Psoas muscle (tissue), 8 donors: ENCODE measurements around the gene PHF21B. TPM values are rescaled to one million over a fixed set of nuclear protein-coding genes. Genes with fewer than 3 reads are reported as not detected.

Experiments
- ATAC-seq, 4 donors: fragments of 200-7000 bp; cut with Tn5 transposase; one replicate each; pipeline ENCODE4 v1.9.1; 2020; ENCODE audit warnings: moderate library complexity in 3 of 4, mild to moderate bottlenecking in 2 of 4
- DNase-seq, 2 donors: peaks; one replicate each; pipeline ENCODE4 v3.0.0-alpha.2; 2020
- H3K27ac ChIP-seq: fragments of 200-600 bp; one replicate; pipeline ENCODE4 v1.8.0; 2022
- H3K27me3 ChIP-seq, 3 donors: fragments of 200-600 bp in 1 of 3; one replicate each; pipeline versions ENCODE4 v1.6.1 to v1.8.0; 2013 to 2022; ENCODE audit warnings: low read length in 2 of 3, mild to moderate bottlenecking in 2 of 3, moderate library complexity in 1 of 3; ENCODE audit not compliant: insufficient read depth in 3 of 3
- H3K36me3 ChIP-seq, 2 donors: fragments of 200-600 bp in 1 of 2; one replicate each; pipeline versions ENCODE4 v1.6.1 to v1.8.0; 2013 to 2022; ENCODE audit warnings: low read depth in 1 of 2, mild to moderate bottlenecking in 1 of 2, moderate library complexity in 1 of 2; ENCODE audit not compliant: insufficient read depth in 1 of 2
- H3K4me1 ChIP-seq: fragments of 200-600 bp; one replicate; pipeline ENCODE4 v1.8.0; 2022
- H3K4me3 ChIP-seq: fragments of 200-600 bp; one replicate; pipeline ENCODE4 v1.8.0; 2022; ENCODE audit warnings: mild to moderate bottlenecking
- H3K9me3 ChIP-seq: fragments of 200-600 bp; one replicate; pipeline ENCODE4 v1.8.0; 2022
- CTCF ChIP-seq: fragments of 200-600 bp; IDR thresholded peaks from one replicate; pipeline ENCODE4 v1.8.0; 2022; ENCODE audit warnings: antibody characterized with exemption
- WGBS, 3 donors: extraction: QIAGEN DNeasy Blood & Tissue Kit; methylation state at CpG; one replicate each; pipeline versions ENCODE4 v1.1.6 to v1.1.7; 2013; 5-methylcytosine and 5-hydroxymethylcytosine counted together
- intact Hi-C, 2 donors: fragments of 100-400 bp; cut with DNase I; formaldehyde crosslinking; loops; one replicate each; pipeline versions ENCODE4 v1.11.0 to v1.14.2; 2022
- polyA plus RNA-seq, 3 donors: library from polyadenylated mRNA; stranded (reverse); fragments of 200-250 nt; gene quantifications; one replicate each; pipeline ENCODE4 v1.2.3, GENCODE V29; 2013
- total RNA-seq, 4 donors: library from RNA; stranded (reverse); fragmentation: NEBNext Ultra II Directional in 2 of 4; extraction: Animal tissue kit (Norgen Biotek cat#: 25700) in 2 of 4; gene quantifications; one replicate each; pipeline versions ENCODE4 v1.2.1 to v1.2.4, GENCODE V29; 2021 to 2023
- donor health status: healthy with polysubstance abuse.
- donor health status: DM: no; HTN: no; CAD: no; lungs with moderate emphysema.
- donor health status: Bipolar disorder and iron deficiency.
- donor health status: healthy.
- donor health status: DM: yes; HTN: yes; CAD: no.
- donor health status: DM: no; HTN: no; CAD: no.
- donor health status: DM: no; HTN: no; CAD: no.
- donor health status: DM: yes; HTN: yes; CAD: no.

PHF21B gene
- total and polyA plus RNA-seq, 7 donors: 0.03 to 0.58 (median 0.16) TPM; not detected in 1

- TF ChIP-seq CTCF: no peak
- Histone ChIP-seq H3K4me1 (no peaks in the 10 kb centered on the region), H3K36me3 (no peaks in the 10 kb centered on the region), H3K27ac (no peak overlapping the region), H3K4me3 (no peak overlapping the region), H3K27me3 (peaks cover 0 to 6% (median 0%) of the 10 kb centered on the region in 3 donors), H3K9me3 (no peaks in the 10 kb centered on the region)
- DNase-seq (peak in 1 of 2 donors; percentile 36), ATAC-seq (no peak)
- intact Hi-C loops: no loop called here
- WGBS, 3 donors: 85 to 86% (median 86%) methylated on average over 20 of the region's 20 CpGs
These were observed 119.2 kb downstream of the PHF21B start for GRCh38 chr22:44890416-44891292.

- DNase-seq (no peak), ATAC-seq (no peak)
- H3K36me3 ChIP-seq: no peaks in the 10 kb centered on the region
- H3K9me3 ChIP-seq: no peaks in the 10 kb centered on the region
- peaks cover 0 to 6% (median 0%) of the 10 kb centered on the region in 3 donors for H3K27me3 ChIP-seq
- H3K27ac ChIP-seq: no peak overlapping the region
- H3K4me1 ChIP-seq: no peaks in the 10 kb centered on the region
- no peak for TF ChIP-seq CTCF
- WGBS, 3 donors: 51 to 59% (median 56%) methylated on average over 14 of the region's 14 CpGs
- intact Hi-C loops: no loop called here
- no peak overlapping the region for H3K4me3 ChIP-seq
These were observed 120.4 kb downstream of the PHF21B start for GRCh38 chr22:44889255-44889878.

DNA sequence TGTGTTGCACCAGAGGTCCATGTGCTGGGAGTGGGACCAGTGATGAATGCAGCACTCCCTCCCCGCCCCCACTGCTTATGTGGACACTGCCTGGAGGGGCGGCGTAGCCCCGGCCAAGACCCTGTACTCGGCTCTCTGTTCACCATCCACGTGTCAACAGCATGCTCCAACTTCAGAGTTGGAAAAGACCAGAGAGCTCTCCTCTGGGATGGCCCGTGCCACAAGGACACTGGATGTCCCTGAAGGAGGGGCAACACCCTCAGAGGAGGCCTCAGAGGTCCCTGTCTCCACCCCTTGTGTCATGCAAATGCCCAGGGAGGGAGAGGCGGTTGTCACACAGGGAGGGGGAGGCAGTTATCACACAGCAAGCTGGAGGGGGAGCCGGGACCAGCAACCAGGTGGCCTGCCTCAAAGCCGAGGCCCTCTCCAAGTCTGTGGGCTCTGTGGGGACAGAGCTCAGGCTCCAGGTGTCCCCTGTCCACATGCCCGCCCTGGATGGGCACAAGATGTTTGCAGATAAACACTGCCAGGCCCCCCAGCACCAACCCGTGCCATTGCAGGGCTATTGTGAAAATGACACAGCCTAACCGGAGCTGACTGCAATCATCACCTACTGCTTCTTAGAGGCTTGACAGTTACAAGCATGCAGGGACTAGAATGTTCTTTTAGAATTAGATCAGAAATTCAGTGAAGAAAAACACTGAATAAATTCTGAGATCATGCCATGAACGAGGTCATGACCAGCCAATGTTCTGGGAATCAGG lies 121.1 kb downstream of the PHF21B start:
- H3K4me1 ChIP-seq: no peaks in the 10 kb centered on the region
- no peak for DNase-seq
- intact Hi-C loops: no loop called here
- H3K27ac ChIP-seq: no peak overlapping the region
- no peak overlapping the region for H3K4me3 ChIP-seq
- H3K36me3 ChIP-seq: no peaks in the 10 kb centered on the region
- H3K27me3 ChIP-seq: peaks cover 0 to 1% (median 0%) of the 10 kb centered on the region in 3 donors
- TF ChIP-seq CTCF: no peak
- WGBS, 3 donors: 51 to 60% (median 53%) methylated on average over 14 of the region's 14 CpGs
- no peaks in the 10 kb centered on the region for H3K9me3 ChIP-seq
- ATAC-seq: no peak

- Histone ChIP-seq H3K4me3 (no peak overlapping the region), H3K4me1 (no peaks in the 10 kb centered on the region), H3K9me3 (no peaks in the 10 kb centered on the region), H3K27ac (no peak overlapping the region), H3K27me3 (no peaks in the 10 kb centered on the region), H3K36me3 (no peaks in the 10 kb centered on the region)
- WGBS, 3 donors: 73 to 80% (median 79%) methylated on average over 16 of the region's 16 CpGs
- no peak for ATAC-seq
- intact Hi-C loops: no loop called here
- no peak for DNase-seq
- TF ChIP-seq CTCF: no peak
These were observed 121.9 kb downstream of the PHF21B start for GRCh38 chr22:44887941-44888366.
